Ovary (tissue), 9 donors: Measurements from ENCODE around the gene INHA. TPM values are rescaled to one million over a fixed set of nuclear protein-coding genes. Genes with fewer than 3 reads are reported as not detected.

ENCODE experiments used
- DNase-seq, 5 donors: peaks; one replicate each; pipeline ENCODE4 v3.0.0-alpha.2; 2019 to 2020
- H3K27ac ChIP-seq, 2 donors: fragments of 200-600 bp; one replicate each; pipeline versions ENCODE4 v1.5.1 to v1.8.0; 2019 to 2022
- H3K27me3 ChIP-seq: fragments of 200-600 bp; one replicate; pipeline ENCODE4 v1.8.0; 2022
- H3K36me3 ChIP-seq: fragments of 200-600 bp; sonication (generic); one replicate; pipeline ENCODE4 v1.5.1; 2019
- H3K4me1 ChIP-seq: one replicate; pipeline ENCODE4 v1.8.1; 2013; ENCODE audit warnings: mild to moderate bottlenecking, moderate library complexity; ENCODE audit not compliant: insufficient read depth
- H3K4me3 ChIP-seq: fragments of 200-600 bp; sonication (generic); one replicate; pipeline ENCODE4 v1.5.1; 2017
- H3K9me3 ChIP-seq, 2 donors: fragments of 200-600 bp in 1 of 2; sonication (generic) in 1 of 2; one replicate each; pipeline versions ENCODE4 v1.5.1 to v1.8.1; 2013 to 2019; ENCODE audit warnings: mild to moderate bottlenecking in 1 of 2, moderate library complexity in 1 of 2
- CTCF ChIP-seq, 3 donors: fragments of 450-650 bp in 2 of 3; fragments of 200-600 bp in 1 of 3; IDR thresholded peaks; one replicate each; pipeline versions ENCODE4 v1.5.1 to v1.8.0; 2016 to 2022; ENCODE audit warnings: antibody characterized with exemption in 3 of 3, mild to moderate bottlenecking in 1 of 3
- EP300 ChIP-seq: sonication (generic); formaldehyde crosslinking; IDR thresholded peaks from one replicate; pipeline ENCODE4 v1.6.1; 2017; ENCODE audit warnings: antibody characterized with exemption
- POLR2A ChIP-seq: fragments of 450-650 bp; IDR thresholded peaks from one replicate; pipeline ENCODE4 v1.6.1; 2017; ENCODE audit warnings: antibody characterized with exemption, mild to moderate bottlenecking, moderate library complexity
- WGBS, 3 donors: extraction: QIAGEN DNeasy Blood & Tissue Kit in 1 of 3; methylation state at CpG; one replicate each; pipeline versions ENCODE4 v1.1.5 to v1.1.7; 2013 to 2017; 5-methylcytosine and 5-hydroxymethylcytosine counted together
- intact Hi-C, 4 donors: fragments of 100-400 bp; cut with DNase I; formaldehyde crosslinking; loops; one replicate each; pipeline versions ENCODE4 v1.11.0 to v1.15.1; 2022 to 2023
- polyA plus RNA-seq, 2 donors: library from polyadenylated mRNA; stranded (reverse); fragments of 200-250 nt in 1 of 2; fragments of 350-450 nt in 1 of 2; fragmentation: Illumina TruSeq in 1 of 2; extraction: RNeasy Lipid Tissue Mini Kit (QIAGEN cat#74804) in 1 of 2; gene quantifications; one replicate each; pipeline ENCODE4 v1.2.3, GENCODE V29; 2013 to 2014
- total RNA-seq, 7 donors: library from RNA; depleted of rRNA in 2 of 7; stranded (reverse); fragments of >200 nt in 2 of 7; fragmentation: NEBNext Ultra II Directional in 3 of 7; extraction: Animal tissue kit (Norgen Biotek cat#: 25700) in 3 of 7; gene quantifications; one replicate each; pipeline versions ENCODE4 v1.1.0 to v1.2.4, GENCODE V29; 2016 to 2023
- donor health status: DM: no; HTN: no; CAD: no; lungs with moderate emphysema.
- donor health status: DM: no; HTN: no; CAD: no.
- donor health status: Bipolar disorder and iron deficiency.
- donor health status: DM: yes; HTN: yes; CAD: no.
- donor health status: DM: no; HTN: no; CAD: no.
- donor health status: DM: yes; HTN: yes; CAD: no.

The INHA gene
- total and polyA plus RNA-seq, 9 donors = 38.4 to 165 (median 79.4) TPM

GRCh38 chr2:219605607-219605954 lies 33.5 kb downstream of the INHA start:
- peak in 3 of 5 donors; percentile 57 to 64 (median 58) for DNase-seq
- intact Hi-C loops = loop anchor here in 2 of 4 donors (5.0 kb wide), 2 partner anchors 33 to 53 kb away; partner anchors contain the start of genes INHA (in 2 of the 2) and OBSL1 (in 2 of the 2)
- Histone ChIP-seq H3K27ac (peak overlapping the region; percentile 93 to 95), H3K9me3 (no peaks in the 10 kb centered on the region), H3K36me3 (no peaks in the 10 kb centered on the region), H3K4me3 (no peak overlapping the region), H3K4me1 (peaks cover 47% of the 10 kb centered on the region), H3K27me3 (no peaks in the 10 kb centered on the region)
- 46 to 48% (median 47%) methylated on average over 6 of the region's 6 CpGs for WGBS, 3 donors
- TF ChIP-seq POLR2A = no peak
- TF ChIP-seq CTCF (IDR thresholded peaks at IDR 0.05) = no peak
- no peak for TF ChIP-seq EP300

GRCh38 chr2:219607931-219608330 lies 35.8 kb downstream of the INHA start:
- intact Hi-C loops = loop anchor here in 2 of 4 donors (2.0 to 5.0 kb wide), 3 partner anchors 35 to 56 kb away; partner anchors contain the start of genes INHA (in 2 of the 2) and OBSL1 (in 2 of the 2)
- Histone ChIP-seq H3K27me3 (no peaks in the 10 kb centered on the region), H3K4me1 (peaks cover 64% of the 10 kb centered on the region), H3K9me3 (no peaks in the 10 kb centered on the region), H3K4me3 (no peak overlapping the region), H3K36me3 (no peaks in the 10 kb centered on the region), H3K27ac (peak overlapping the region; percentile 93 to 95)
- TF ChIP-seq POLR2A = no peak
- no peak for TF ChIP-seq CTCF (IDR thresholded peaks at IDR 0.05)
- no peak for TF ChIP-seq EP300
- DNase-seq = peak in 2 of 5 donors; percentile 35 to 55
- 65 to 77% (median 66%) methylated on average over 14 to 15 of the region's 15 CpGs for WGBS, 3 donors

- H3K27me3 ChIP-seq = no peaks in the 10 kb centered on the region
- TF ChIP-seq POLR2A (no peak), CTCF (IDR thresholded peaks at IDR 0.05) (no peak), EP300 (no peak)
- peak in 1 of 5 donors; percentile 54 for DNase-seq
- H3K36me3 ChIP-seq = no peaks in the 10 kb centered on the region
- intact Hi-C loops = loop anchor here in 2 of 4 donors (5.0 kb wide), 2 partner anchors 36 to 56 kb away; partner anchors contain the start of genes INHA (in 2 of the 2) and OBSL1 (in 2 of the 2)
- H3K4me3 ChIP-seq = no peak overlapping the region
- peaks cover 64% of the 10 kb centered on the region for H3K4me1 ChIP-seq
- peak overlapping the region; percentile 93 to 95 for H3K27ac ChIP-seq
- H3K9me3 ChIP-seq = no peaks in the 10 kb centered on the region
- 52 to 69% (median 66%) methylated on average over 15 of the region's 15 CpGs for WGBS, 3 donors
These were observed 36.4 kb downstream of the INHA start for GRCh38 chr2:219608399-219608964.

GRCh38 chr2:219609149-219609750 lies 37.1 kb downstream of the INHA start:
- Histone ChIP-seq H3K4me3 (no peak overlapping the region), H3K9me3 (no peaks in the 10 kb centered on the region), H3K27ac (peak overlapping the region; percentile 93 to 95), H3K36me3 (no peaks in the 10 kb centered on the region), H3K4me1 (peaks cover 61% of the 10 kb centered on the region), H3K27me3 (no peaks in the 10 kb centered on the region)
- peak; percentile 54 to 77 (median 67) for DNase-seq
- TF ChIP-seq EP300 (no peak), CTCF (IDR thresholded peaks at IDR 0.05) (no peak), POLR2A (no peak)
- intact Hi-C loops = loop anchor here in 2 of 4 donors (5.0 kb wide), 2 partner anchors 37 to 57 kb away; partner anchors contain the start of genes INHA (in 2 of the 2) and OBSL1 (in 2 of the 2)
- WGBS, 3 donors = 18 to 30% (median 20%) methylated on average over 13 of the region's 13 CpGs
